H1 (cell line): ENCODE measurements around the gene DIAPH2.

Experiments
- ATF2 ChIP-seq: IDR thresholded peaks from 2 replicates; pipeline ENCODE4 v1.6.1; 2012; ENCODE audit warnings: low read length, inconsistent platforms
- CTCF ChIP-seq, 3 experiments: IDR thresholded peaks; 1 replicate in 2 of 3; 2 replicates in 1 of 3; pipeline versions ENCODE4 v1.5.1 to v1.6.1; 2011; ENCODE audit warnings: low read length in 3 of 3, mild to moderate bottlenecking in 3 of 3, inconsistent platforms in 2 of 3, low read depth in 1 of 3, moderate library complexity in 1 of 3; ENCODE audit not compliant: insufficient read depth in 1 of 3; ENCODE audit errors: control extremely low read depth in 1 of 3
- POLR2A ChIP-seq, 2 experiments: IDR thresholded peaks; 1 replicate in 1 of 2; 2 replicates in 1 of 2; pipeline ENCODE4 v1.6.1; 2011; ENCODE audit warnings: low read depth in 2 of 2, low read length in 2 of 2, mild to moderate bottlenecking in 2 of 2; ENCODE audit errors: control extremely low read depth in 1 of 2

- TF ChIP-seq CTCF (IDR thresholded peaks at IDR 0.05; ENCODE audit: control extremely low read depth in 1 of 3, insufficient read depth in 1 of 3, low read depth in 1 of 3, low read length in 3 of 3): no peak
- TF ChIP-seq POLR2A (IDR thresholded peaks at IDR 0.05; ENCODE audit: control extremely low read depth in 1 of 2, low read depth in 2 of 2, low read length in 2 of 2): no peak
- no peak for TF ChIP-seq ATF2
Observed at GRCh38 chrX:97229318-97229717, 544.7 kb downstream of the DIAPH2 start.
